ENCODE results near the gene CARF. TPM values are rescaled to one million over a fixed set of nuclear protein-coding genes. Genes with fewer than 3 reads are reported as not detected.

The CARF gene, protein sequence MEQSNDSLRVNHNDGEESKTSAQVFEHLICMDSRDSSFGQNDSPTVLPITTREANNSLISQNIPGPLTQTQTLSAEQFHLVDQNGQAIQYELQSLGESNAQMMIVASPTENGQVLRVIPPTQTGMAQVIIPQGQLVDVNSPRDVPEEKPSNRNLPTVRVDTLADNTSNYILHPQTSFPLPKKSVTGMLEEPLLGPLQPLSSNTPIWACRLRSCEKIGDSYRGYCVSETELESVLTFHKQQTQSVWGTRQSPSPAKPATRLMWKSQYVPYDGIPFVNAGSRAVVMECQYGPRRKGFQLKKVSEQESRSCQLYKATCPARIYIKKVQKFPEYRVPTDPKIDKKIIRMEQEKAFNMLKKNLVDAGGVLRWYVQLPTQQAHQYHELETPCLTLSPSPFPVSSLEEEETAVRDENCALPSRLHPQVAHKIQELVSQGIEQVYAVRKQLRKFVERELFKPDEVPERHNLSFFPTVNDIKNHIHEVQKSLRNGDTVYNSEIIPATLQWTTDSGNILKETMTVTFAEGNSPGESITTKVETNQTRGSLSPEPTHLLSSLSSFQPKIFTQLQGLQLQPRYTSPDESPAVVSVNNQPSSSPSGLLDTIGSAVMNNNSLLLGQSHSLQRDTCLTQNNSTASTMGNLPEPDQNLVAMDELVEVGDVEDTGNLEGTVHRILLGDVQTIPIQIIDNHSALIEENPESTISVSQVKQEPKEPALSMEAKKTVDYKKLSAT
- total RNA-seq = 10 to 100 TPM; 20.3 to 24.9 TPM
- 10 to 100 TPM; 11.1 to 12.6 TPM for polyA plus RNA-seq (ENCODE audit: insufficient read length in 2 of 2)
- long read RNA-seq, donor 1, full-length matches to known transcripts = 1 of 1 reads
- long read RNA-seq, donor 1, partial matches to known transcripts = 0 of 1 reads
- long read RNA-seq, donor 1, other reads (novel, unspliced or antisense) = 0 of 1 reads
- long read RNA-seq, donor 2 = 0 reads
- long read RNA-seq, donor 3 = 0 reads
- long read RNA-seq, donor 4 = 0 reads

GRCh38 chr2:202911512-202912341 is at the start of gene CARF, which contains the start of gene WDR12:
Gene CARF (plus strand): TSS chr2:202912275. CDS start chr2:202941903, 29,628 bp downstream.
Gene WDR12 (minus strand): TSS chr2:202911673. CDS start chr2:202911476, 197 bp downstream.
- WGBS (ENCODE audit: insufficient coverage) = 0% methylated on average over 23 of the region's 39 CpGs

DNA sequence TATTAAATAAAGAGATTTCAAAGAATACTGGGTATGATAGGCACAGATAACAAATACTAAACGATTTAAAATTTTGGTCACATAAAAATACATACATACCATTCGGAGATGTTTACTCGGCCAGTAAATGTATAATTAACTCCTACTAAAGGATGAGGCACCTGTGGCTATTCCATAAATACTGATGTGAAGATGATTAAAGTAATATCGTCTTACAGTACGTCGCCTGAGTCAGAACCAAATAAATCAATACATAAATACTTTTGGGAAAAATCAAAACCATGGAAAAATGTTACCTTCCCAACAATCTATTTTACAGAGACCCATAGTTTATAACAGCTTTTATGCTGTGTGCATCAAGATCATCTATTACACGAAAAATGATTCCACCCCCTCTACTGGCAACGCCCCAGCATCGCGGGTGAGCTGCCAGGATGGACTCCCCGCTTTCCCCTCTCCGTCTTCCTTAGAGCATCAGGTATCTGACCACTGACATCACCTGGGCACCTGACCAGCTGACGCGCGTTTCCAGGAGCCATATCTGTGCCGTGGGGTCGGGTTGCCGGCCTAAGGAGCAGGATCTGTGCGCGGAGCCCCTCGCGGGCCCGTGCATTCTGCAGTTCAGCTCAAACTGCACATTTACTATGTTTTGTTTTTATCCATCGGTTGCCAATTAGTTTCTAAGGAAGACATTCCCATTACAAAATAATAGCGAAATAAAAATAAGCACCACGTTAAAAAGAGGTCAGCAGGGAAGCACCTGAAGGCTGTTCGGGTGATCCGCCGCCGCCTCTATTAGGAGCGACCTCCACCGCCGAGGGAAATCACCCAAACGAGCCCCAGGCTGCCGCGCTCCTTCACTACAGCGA is 41.4 kb upstream of the CARF start:
- H3K27me3 ChIP-seq (ENCODE audit: control insufficient read depth, insufficient read depth, low read length) = no peaks in the 10 kb centered on the region
- no peaks in the 10 kb centered on the region for H3K9me3 ChIP-seq (ENCODE audit: control insufficient read depth, insufficient read depth, low read length)
- peaks cover 4% of the 10 kb centered on the region for H3K4me1 ChIP-seq (ENCODE audit: control insufficient read depth, insufficient read depth, low read length)
- DNase-seq (ENCODE audit: low read depth in 4 of 6, low spot score in 6 of 6) = peak; percentile 44 to 94 (median 69)
- H3K4me3 ChIP-seq (ENCODE audit: low read depth, low read length) = peak overlapping the region; percentile 66
- no peaks in the 10 kb centered on the region for H3K36me3 ChIP-seq (ENCODE audit: control insufficient read depth, insufficient read depth, low read length)
- 0% methylated on average over 30 of the region's 37 CpGs for WGBS (ENCODE audit: insufficient coverage)
- H3K27ac ChIP-seq (ENCODE audit: low read depth, low read length) = peak overlapping the region; percentile 90

More at GRCh38 chr2:202911512-202912341, at the start of gene CARF, which contains the start of gene WDR12:
- no peaks in the 10 kb centered on the region for H3K36me3 ChIP-seq (ENCODE audit: control insufficient read depth, insufficient read depth, low read length)
- peaks cover 4% of the 10 kb centered on the region for H3K4me1 ChIP-seq (ENCODE audit: control insufficient read depth, insufficient read depth, low read length)
- H3K27ac ChIP-seq (ENCODE audit: low read depth, low read length) = peak within 1 kb of the TSS; percentile 97
- H3K4me3 ChIP-seq (ENCODE audit: low read depth, low read length) = peak within 1 kb of the TSS; percentile 98
- H3K27me3 ChIP-seq (ENCODE audit: control insufficient read depth, insufficient read depth, low read length) = no peaks in the 10 kb centered on the region
- peak; percentile 93 to 99 (median 98) for DNase-seq (ENCODE audit: low read depth in 4 of 6, low spot score in 6 of 6)
- no peaks in the 10 kb centered on the region for H3K9me3 ChIP-seq (ENCODE audit: control insufficient read depth, insufficient read depth, low read length)

DNA sequence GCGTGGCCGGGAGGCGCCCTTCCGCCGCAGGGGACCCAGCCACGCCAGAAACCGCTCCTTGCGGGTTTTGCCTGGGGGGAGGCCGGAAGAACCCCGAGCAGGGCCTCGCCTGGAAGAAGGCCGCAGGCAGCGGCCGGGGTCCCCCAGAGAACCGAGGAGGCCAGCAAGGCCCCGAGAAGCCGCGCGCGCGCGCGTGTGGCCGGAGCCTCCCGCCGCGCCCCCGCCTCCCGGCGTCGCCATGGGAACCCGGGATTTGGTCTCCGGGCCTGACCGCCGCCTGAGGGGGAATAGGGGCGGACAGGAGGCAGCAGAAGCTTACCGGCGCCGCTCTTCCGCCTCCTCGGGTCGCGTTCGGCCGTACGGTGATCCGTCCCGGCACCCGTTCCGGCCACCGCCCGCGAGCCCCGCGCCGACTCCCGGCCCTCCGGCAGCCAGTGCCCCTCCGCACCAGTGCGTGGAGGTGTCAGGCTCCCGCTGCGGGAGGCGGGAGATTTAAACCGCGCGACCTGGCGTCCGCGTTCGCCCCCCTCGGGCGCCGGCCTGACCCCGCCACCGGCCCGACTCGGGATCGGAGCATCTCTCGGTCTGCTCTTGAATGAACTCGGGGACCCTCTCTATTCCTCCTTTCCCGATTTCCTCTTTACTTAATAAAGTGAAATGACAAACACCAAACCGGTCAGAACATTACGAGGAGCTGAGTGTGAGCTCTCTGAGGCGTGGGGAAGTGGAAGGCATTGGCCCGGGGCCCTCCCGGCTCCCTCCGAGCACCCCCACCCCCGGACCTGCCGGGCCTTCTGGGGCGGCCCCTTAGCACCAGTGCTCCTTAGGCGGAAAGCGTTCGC is 40.6 kb upstream of the CARF start, which contains the start of gene ICA1L:
Gene ICA1L (minus strand): TSS at position 467 of the 842 bp plus-strand sequence. CDS start 42,757 bp downstream, outside the sequence.
- H3K27ac ChIP-seq (ENCODE audit: low read depth, low read length) = peak within 1 kb of the TSS; percentile 90
- no peaks in the 10 kb centered on the region for H3K9me3 ChIP-seq (ENCODE audit: control insufficient read depth, insufficient read depth, low read length)
- H3K36me3 ChIP-seq (ENCODE audit: control insufficient read depth, insufficient read depth, low read length) = no peaks in the 10 kb centered on the region
- H3K27me3 ChIP-seq (ENCODE audit: control insufficient read depth, insufficient read depth, low read length) = no peaks in the 10 kb centered on the region
- WGBS (ENCODE audit: insufficient coverage) = under 1% methylated on average over 83 of the region's 93 CpGs
- peak within 1 kb of the TSS; percentile 66 for H3K4me3 ChIP-seq (ENCODE audit: low read depth, low read length)
- peaks cover 4% of the 10 kb centered on the region for H3K4me1 ChIP-seq (ENCODE audit: control insufficient read depth, insufficient read depth, low read length)
- DNase-seq (ENCODE audit: low read depth in 4 of 6, low spot score in 6 of 6) = peak; percentile 52 to 93 (median 72)

DNA sequence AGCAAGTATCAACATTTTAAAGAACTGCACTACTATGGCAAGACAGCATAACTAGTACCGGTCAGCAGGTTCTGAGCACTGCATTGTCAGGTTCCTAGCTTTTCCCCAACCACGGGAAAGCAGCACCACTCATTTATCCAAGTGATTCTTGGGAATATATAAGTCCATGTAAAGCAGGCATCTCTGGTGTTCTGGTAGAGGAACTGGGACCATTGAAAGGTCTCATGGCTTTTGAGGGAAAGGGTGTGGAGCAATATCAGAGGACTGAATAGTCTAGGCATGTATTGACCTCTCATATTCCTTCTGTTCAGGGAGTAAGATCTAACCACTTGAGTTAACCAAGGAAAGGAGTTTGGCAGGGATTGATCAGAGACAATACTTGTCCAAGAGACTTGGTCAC is 34.4 kb upstream of the CARF start:
- no peaks in the 10 kb centered on the region for H3K9me3 ChIP-seq (ENCODE audit: control insufficient read depth, insufficient read depth, low read length)
- H3K27me3 ChIP-seq (ENCODE audit: control insufficient read depth, insufficient read depth, low read length) = no peaks in the 10 kb centered on the region
- H3K36me3 ChIP-seq (ENCODE audit: control insufficient read depth, insufficient read depth, low read length) = peaks cover 24% of the 10 kb centered on the region
- no peak overlapping the region for H3K27ac ChIP-seq (ENCODE audit: low read depth, low read length)
- no CpG with 5 or more reads among the region's 2 CpGs for WGBS (ENCODE audit: insufficient coverage)
- H3K4me1 ChIP-seq (ENCODE audit: control insufficient read depth, insufficient read depth, low read length) = no peaks in the 10 kb centered on the region
- H3K4me3 ChIP-seq (ENCODE audit: low read depth, low read length) = no peak overlapping the region
- DNase-seq (ENCODE audit: low read depth in 4 of 6, low spot score in 6 of 6) = no peak

DNA sequence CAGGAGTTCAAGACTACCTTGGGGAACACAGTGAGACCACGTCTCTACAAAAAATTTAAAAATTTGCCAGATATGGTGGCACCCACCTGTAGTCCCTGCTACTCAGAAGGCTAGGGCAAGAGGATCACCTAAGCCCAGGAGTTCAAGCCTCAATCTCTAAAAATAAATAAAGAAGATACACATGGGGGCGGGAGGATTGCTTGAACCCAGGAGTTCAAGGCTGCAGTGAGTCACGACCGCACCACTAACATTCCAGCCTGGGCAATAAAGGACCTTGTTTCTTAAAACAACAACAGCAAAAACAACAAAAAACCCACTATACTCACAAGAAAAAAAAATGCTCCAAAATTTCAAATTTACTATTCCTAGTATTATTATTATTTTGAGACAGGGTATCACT is 30.5 kb upstream of the CARF start:
- DNase-seq (ENCODE audit: low read depth in 4 of 6, low spot score in 6 of 6) = no peak
- H3K27me3 ChIP-seq (ENCODE audit: control insufficient read depth, insufficient read depth, low read length) = no peaks in the 10 kb centered on the region
- H3K36me3 ChIP-seq (ENCODE audit: control insufficient read depth, insufficient read depth, low read length) = peaks cover 30% of the 10 kb centered on the region
- no peak overlapping the region for H3K27ac ChIP-seq (ENCODE audit: low read depth, low read length)
- no peak overlapping the region for H3K4me3 ChIP-seq (ENCODE audit: low read depth, low read length)
- no peaks in the 10 kb centered on the region for H3K9me3 ChIP-seq (ENCODE audit: control insufficient read depth, insufficient read depth, low read length)
- H3K4me1 ChIP-seq (ENCODE audit: control insufficient read depth, insufficient read depth, low read length) = no peaks in the 10 kb centered on the region
- 100% methylated on average over 1 of the region's 4 CpGs for WGBS (ENCODE audit: insufficient coverage)

GRCh38 chr2:202883987-202884675 is 27.9 kb upstream of the CARF start:
- WGBS (ENCODE audit: insufficient coverage) = 100% methylated on average over 1 of the region's 5 CpGs
- no peak for DNase-seq (ENCODE audit: low read depth in 4 of 6, low spot score in 6 of 6)
- H3K36me3 ChIP-seq (ENCODE audit: control insufficient read depth, insufficient read depth, low read length) = peaks cover 31% of the 10 kb centered on the region
- H3K9me3 ChIP-seq (ENCODE audit: control insufficient read depth, insufficient read depth, low read length) = no peaks in the 10 kb centered on the region
- H3K4me3 ChIP-seq (ENCODE audit: low read depth, low read length) = no peak overlapping the region
- no peak overlapping the region for H3K27ac ChIP-seq (ENCODE audit: low read depth, low read length)
- no peaks in the 10 kb centered on the region for H3K27me3 ChIP-seq (ENCODE audit: control insufficient read depth, insufficient read depth, low read length)
- H3K4me1 ChIP-seq (ENCODE audit: control insufficient read depth, insufficient read depth, low read length) = no peaks in the 10 kb centered on the region

- H3K4me1 ChIP-seq (ENCODE audit: control insufficient read depth, insufficient read depth, low read length) = no peaks in the 10 kb centered on the region
- WGBS (ENCODE audit: insufficient coverage) = 100% methylated on average over 5 of the region's 7 CpGs
- peaks cover 29% of the 10 kb centered on the region for H3K36me3 ChIP-seq (ENCODE audit: control insufficient read depth, insufficient read depth, low read length)
These were observed 26.9 kb upstream of the CARF start for GRCh38 chr2:202885190-202885589.

More at GRCh38 chr2:202885190-202885589, 26.9 kb upstream of the CARF start:
- no peak overlapping the region for H3K27ac ChIP-seq (ENCODE audit: low read depth, low read length)
- H3K27me3 ChIP-seq (ENCODE audit: control insufficient read depth, insufficient read depth, low read length) = no peaks in the 10 kb centered on the region
- no peak for DNase-seq (ENCODE audit: low read depth in 4 of 6, low spot score in 6 of 6)
- no peaks in the 10 kb centered on the region for H3K9me3 ChIP-seq (ENCODE audit: control insufficient read depth, insufficient read depth, low read length)
- no peak overlapping the region for H3K4me3 ChIP-seq (ENCODE audit: low read depth, low read length)

Data from spinal cord (tissue), 10 donors.